ENCODE measurements around the gene SUSD4. TPM values are rescaled to one million over a fixed set of nuclear protein-coding genes. Genes with fewer than 3 reads are reported as not detected.

SUSD4 gene
- total RNA-seq, 2 experiments from 2014 or later, result 1.1 to 1.8 TPM

GRCh38 chr1:223393275-223394214, 29.6 kb upstream of the SUSD4 start, which contains the start of gene CCDC185:
CCDC185 (plus strand) TSS chr1:223393415; CDS start chr1:223393476, 61 bp downstream.
- CTCF ChIA-PET, result no interaction called here
- H3K9me3 Mint-ChIP-seq, result no peaks in the 10 kb centered on the region
- H3K27ac Mint-ChIP-seq, result no peak within 1 kb of the TSS
- no peak within 1 kb of the TSS for H3K4me3 Mint-ChIP-seq
- DNase-seq, result no peak
- H3K4me1 Mint-ChIP-seq (ENCODE audit: low read depth), result no peaks in the 10 kb centered on the region
- peaks cover 29% of the 10 kb centered on the region for H3K27me3 Mint-ChIP-seq (ENCODE audit: low read depth)
- H3K36me3 Mint-ChIP-seq (ENCODE audit: low read depth), result no peaks in the 10 kb centered on the region
- intact Hi-C loops (cut with micrococcal nuclease), result no loop called here

- Mint-ChIP-seq H3K4me1 (ENCODE audit: low read depth) (no peaks in the 10 kb centered on the region), H3K27ac (no peak overlapping the region), H3K9me3 (no peaks in the 10 kb centered on the region), H3K36me3 (ENCODE audit: low read depth) (no peaks in the 10 kb centered on the region), H3K4me3 (no peak overlapping the region), H3K27me3 (ENCODE audit: low read depth) (peaks cover 29% of the 10 kb centered on the region)
- DNase-seq, result no peak
- intact Hi-C loops (cut with micrococcal nuclease), result no loop called here
- CTCF ChIA-PET, result no interaction called here
Observed at GRCh38 chr1:223390618-223391017, 26.6 kb upstream of the SUSD4 start.

GRCh38 chr1:223386013-223386412, 22.0 kb upstream of the SUSD4 start:
- DNase-seq, result no peak
- H3K36me3 Mint-ChIP-seq (ENCODE audit: low read depth), result no peaks in the 10 kb centered on the region
- H3K27me3 Mint-ChIP-seq (ENCODE audit: low read depth), result peaks cover 7% of the 10 kb centered on the region
- no peak overlapping the region for H3K4me3 Mint-ChIP-seq
- CTCF ChIA-PET, result no interaction called here
- H3K4me1 Mint-ChIP-seq (ENCODE audit: low read depth), result no peaks in the 10 kb centered on the region
- intact Hi-C loops (cut with micrococcal nuclease), result no loop called here
- H3K9me3 Mint-ChIP-seq, result no peaks in the 10 kb centered on the region
- H3K27ac Mint-ChIP-seq, result no peak overlapping the region

- CTCF ChIA-PET, result interaction anchor here (1.3 kb wide), 1 partner anchor 256 kb away, joined by 3 read pairs; no protein-coding TSS in a partner anchor
- intact Hi-C loops (cut with micrococcal nuclease), result no loop called here
Observed at GRCh38 chr1:223378754-223379153, 14.8 kb upstream of the SUSD4 start.

GRCh38 chr1:223374064-223374610, 10.2 kb upstream of the SUSD4 start:
- intact Hi-C loops (cut with micrococcal nuclease), result no loop called here
- no peak overlapping the region for H3K4me3 Mint-ChIP-seq
- peaks cover 12% of the 10 kb centered on the region for H3K9me3 Mint-ChIP-seq
- peaks cover 1% of the 10 kb centered on the region for H3K36me3 Mint-ChIP-seq (ENCODE audit: low read depth)
- no peak for DNase-seq
- H3K27ac Mint-ChIP-seq, result no peak overlapping the region
- H3K4me1 Mint-ChIP-seq (ENCODE audit: low read depth), result peaks cover 3% of the 10 kb centered on the region
- CTCF ChIA-PET, result no interaction called here
- peaks cover 3% of the 10 kb centered on the region for H3K27me3 Mint-ChIP-seq (ENCODE audit: low read depth)

More at GRCh38 chr1:223378754-223379153, 14.8 kb upstream of the SUSD4 start:
- H3K27me3 Mint-ChIP-seq (ENCODE audit: low read depth), result no peaks in the 10 kb centered on the region
- no peak for DNase-seq
- H3K9me3 Mint-ChIP-seq, result peaks cover 10% of the 10 kb centered on the region
- H3K27ac Mint-ChIP-seq, result no peak overlapping the region
- H3K36me3 Mint-ChIP-seq (ENCODE audit: low read depth), result peaks cover 1% of the 10 kb centered on the region
- H3K4me1 Mint-ChIP-seq (ENCODE audit: low read depth), result no peaks in the 10 kb centered on the region
- no peak overlapping the region for H3K4me3 Mint-ChIP-seq

GRCh38 chr1:223364685-223365382, 858 bp upstream of the SUSD4 start:
- Mint-ChIP-seq H3K27me3 (ENCODE audit: low read depth) (peaks cover 10% of the 10 kb centered on the region), H3K36me3 (ENCODE audit: low read depth) (no peaks in the 10 kb centered on the region), H3K4me1 (ENCODE audit: low read depth) (peaks cover 18% of the 10 kb centered on the region), H3K4me3 (peak overlapping the region; percentile 71), H3K9me3 (peaks cover 1% of the 10 kb centered on the region), H3K27ac (no peak overlapping the region)
- peak; percentile 16 for DNase-seq
- CTCF ChIA-PET, result interaction anchor here (1.2 to 2.6 kb wide), 6 partner anchors 24 to 241 kb away, joined by 3 to 18 read pairs (median 6); no protein-coding TSS in a partner anchor
- intact Hi-C loops (cut with micrococcal nuclease), result loop anchor here (1.0 to 5.0 kb wide), 4 partner anchors 120 to 317 kb away; partner anchors contain the start of gene TLR5

- Mint-ChIP-seq H3K9me3 (peaks cover 1% of the 10 kb centered on the region), H3K36me3 (ENCODE audit: low read depth) (no peaks in the 10 kb centered on the region), H3K27me3 (ENCODE audit: low read depth) (peaks cover 10% of the 10 kb centered on the region), H3K4me1 (ENCODE audit: low read depth) (peaks cover 18% of the 10 kb centered on the region), H3K4me3 (peak overlapping the region; percentile 89), H3K27ac (no peak overlapping the region)
- DNase-seq, result peak; percentile 36
- CTCF ChIA-PET, result interaction anchor here (0.6 to 2.6 kb wide), 4 partner anchors 220 to 240 kb away, joined by 5 to 18 read pairs (median 8); no protein-coding TSS in a partner anchor
- intact Hi-C loops (cut with micrococcal nuclease), result loop anchor here (5.0 kb wide), 2 partner anchors 131 to 319 kb away; no protein-coding TSS in a partner anchor
Observed at GRCh38 chr1:223363057-223363855, 720 bp downstream of the SUSD4 start.

- Mint-ChIP-seq H3K27ac (no peak overlapping the region), H3K9me3 (no peaks in the 10 kb centered on the region), H3K4me3 (no peak overlapping the region), H3K36me3 (ENCODE audit: low read depth) (no peaks in the 10 kb centered on the region), H3K27me3 (ENCODE audit: low read depth) (peaks cover 5% of the 10 kb centered on the region), H3K4me1 (ENCODE audit: low read depth) (peaks cover 17% of the 10 kb centered on the region)
- intact Hi-C loops (cut with micrococcal nuclease), result loop anchor here (1.0 kb wide), 1 partner anchor 114 kb away; no protein-coding TSS in a partner anchor
- CTCF ChIA-PET, result interaction anchor here (0.6 to 3.2 kb wide), 8 partner anchors 9 to 609 kb away, joined by 3 to 26 read pairs (median 3); no protein-coding TSS in a partner anchor
- DNase-seq, result peak; percentile 24
Observed at GRCh38 chr1:223358826-223359225, 5.2 kb downstream of the SUSD4 start.

GRCh38 chr1:223355699-223356098, 8.3 kb downstream of the SUSD4 start:
- CTCF ChIA-PET, result no interaction called here
- H3K36me3 Mint-ChIP-seq (ENCODE audit: low read depth), result no peaks in the 10 kb centered on the region
- no peaks in the 10 kb centered on the region for H3K4me1 Mint-ChIP-seq (ENCODE audit: low read depth)
- no peak overlapping the region for H3K4me3 Mint-ChIP-seq
- no peaks in the 10 kb centered on the region for H3K9me3 Mint-ChIP-seq
- intact Hi-C loops (cut with micrococcal nuclease), result no loop called here
- H3K27ac Mint-ChIP-seq, result no peak overlapping the region
- DNase-seq, result no peak
- no peaks in the 10 kb centered on the region for H3K27me3 Mint-ChIP-seq (ENCODE audit: low read depth)

- Mint-ChIP-seq H3K27me3 (ENCODE audit: low read depth) (no peaks in the 10 kb centered on the region), H3K36me3 (ENCODE audit: low read depth) (no peaks in the 10 kb centered on the region), H3K27ac (no peak overlapping the region), H3K4me1 (ENCODE audit: low read depth) (no peaks in the 10 kb centered on the region), H3K4me3 (no peak overlapping the region), H3K9me3 (no peaks in the 10 kb centered on the region)
- intact Hi-C loops (cut with micrococcal nuclease), result no loop called here
- no peak for DNase-seq
- CTCF ChIA-PET, result interaction anchor here (0.7 kb wide), 1 partner anchor 220 kb away, joined by 3 read pairs; no protein-coding TSS in a partner anchor
Observed at GRCh38 chr1:223353939-223354338, 10.0 kb downstream of the SUSD4 start.

- Mint-ChIP-seq H3K4me1 (ENCODE audit: low read depth) (peaks cover 2% of the 10 kb centered on the region), H3K4me3 (no peak overlapping the region), H3K9me3 (no peaks in the 10 kb centered on the region), H3K27ac (no peak overlapping the region), H3K27me3 (ENCODE audit: low read depth) (no peaks in the 10 kb centered on the region), H3K36me3 (ENCODE audit: low read depth) (no peaks in the 10 kb centered on the region)
- intact Hi-C loops (cut with micrococcal nuclease), result no loop called here
- DNase-seq, result no peak
- CTCF ChIA-PET, result no interaction called here
Observed at GRCh38 chr1:223352944-223353343, 11.0 kb downstream of the SUSD4 start.
